HepG2 (cell line): ENCODE measurements around the gene H19. TPM values are rescaled to one million over a fixed set of nuclear protein-coding genes. Genes with fewer than 3 reads are reported as not detected.

ENCODE experiments used
- ATAC-seq: fragments of 200-7000 bp; cut with Tn5 transposase; 3 replicates; pipeline ENCODE4 v1.9.1; 2020; ENCODE audit warnings: mild to moderate bottlenecking, moderate library complexity
- BruUV-seq: library from RNA; stranded (reverse); fragments of 400-500 nt; replicated peaks from 2 replicates; lab custom pipeline; 2021; lab: Mats Ljungman, UMichigan
- CTCF ChIA-PET: fragments of 300-600 bp; formaldehyde crosslinking; extraction: SDS; loops from one replicate; lab custom pipeline; 2021; ENCODE audit warnings: low total read pairs, inconsistent platforms, low intra/inter-chr PET ratio; lab: Yijun Ruan, JAX
- POLR2A ChIA-PET: fragments of 350-600 bp; sonication (Branson Sonifier 250); formaldehyde crosslinking; loops from one replicate; lab custom pipeline; 2020; ENCODE audit warnings: antibody characterized with exemption, inconsistent platforms; lab: Yijun Ruan, JAX
- DNase-seq: peaks from one replicate; pipeline ENCODE4 v3.0.0-alpha.2; 2015; ENCODE audit warnings: low spot score
- FAIRE-seq: peaks from 3 replicates; lab custom pipeline; 2011; peaks lifted over from hg19 to GRCh38; lab: Jason Lieb, UNC
- H2AFZ ChIP-seq: one replicate; pipeline ENCODE4 v1.6.1; 2011; ENCODE audit warnings: low read length, inconsistent platforms
- H3K27ac ChIP-seq: fragments of 300-600 bp; 3 replicates; pipeline ENCODE4 v1.8.0; 2011; ENCODE audit warnings: mixed run types, mild to moderate bottlenecking, mixed read lengths, low read length, inconsistent platforms; ENCODE audit not compliant: insufficient read depth; ENCODE audit errors: extremely low read length
- H3K27me3 ChIP-seq, 2 experiments: fragments of 200-600 bp in 1 of 2; 2 replicates in 1 of 2; 3 replicates in 1 of 2; pipeline versions ENCODE4 v1.6.0 to v1.8.0; 2011; ENCODE audit warnings: low read length in 2 of 2, mild to moderate bottlenecking in 2 of 2, moderate library complexity in 2 of 2, inconsistent platforms in 1 of 2; ENCODE audit not compliant: insufficient read depth in 2 of 2, control insufficient read depth in 1 of 2
- H3K36me3 ChIP-seq, 2 experiments: fragments of 200-600 bp in 1 of 2; replicated peaks in 1 of 2; 2 replicates in 1 of 2; 3 replicates in 1 of 2; pipeline versions ENCODE4 v1.5.1 to v1.8.0; 2011; ENCODE audit warnings: low read length in 2 of 2, inconsistent platforms in 1 of 2; ENCODE audit not compliant: insufficient read depth in 2 of 2, control insufficient read depth in 1 of 2
- H3K4me1 ChIP-seq: 2 replicates; pipeline ENCODE4 v1.5.1; 2012; ENCODE audit warnings: low read length, inconsistent platforms; ENCODE audit not compliant: insufficient read depth
- H3K4me2 ChIP-seq: 2 replicates; pipeline ENCODE4 v1.6.0; 2011; ENCODE audit warnings: low read depth, low read length, inconsistent platforms
- H3K4me3 ChIP-seq, 3 experiments: fragments of 200-600 bp in 1 of 3; sonication (generic), shearing (Covaris generic) in 1 of 3; replicated peaks in 1 of 3; 2 replicates each; pipeline ENCODE4 v1.5.1; 2011 to 2016; ENCODE audit warnings: low read length in 3 of 3, inconsistent platforms in 2 of 3, low read depth in 2 of 3, mild to moderate bottlenecking in 2 of 3, control low read depth in 1 of 3, mixed read lengths in 1 of 3; ENCODE audit not compliant: insufficient read depth in 1 of 3
- H3K79me2 ChIP-seq: one replicate; pipeline ENCODE4 v1.6.1; 2011; ENCODE audit warnings: low read length, inconsistent platforms; ENCODE audit not compliant: insufficient read depth
- H3K9ac ChIP-seq: 2 replicates; pipeline ENCODE4 v1.6.0; 2011; ENCODE audit warnings: mild to moderate bottlenecking, low read depth, low read length, inconsistent platforms; ENCODE audit not compliant: insufficient read depth
- H3K9me3 ChIP-seq: 2 replicates; pipeline ENCODE4 v1.5.1; 2012; ENCODE audit warnings: mild to moderate bottlenecking, low read length
- H4K20me1 ChIP-seq: 2 replicates; pipeline ENCODE4 v1.6.0; 2011; ENCODE audit warnings: inconsistent platforms, mild to moderate bottlenecking, low read length, moderate library complexity; ENCODE audit not compliant: insufficient read depth
- ARHGAP35 ChIP-seq: sonication (generic); formaldehyde crosslinking; IDR thresholded peaks from 2 replicates; pipeline ENCODE4 v1.9.0; 2022; ENCODE audit warnings: mild to moderate bottlenecking, inconsistent platforms, moderate library complexity, missing genetic modification reagents, borderline replicate concordance
- CEBPB ChIP-seq: IDR thresholded peaks from 2 replicates; pipeline ENCODE4 v1.6.1; 2011; ENCODE audit warnings: low read depth, low read length, improper control_type of control experiment, borderline replicate concordance
- ETV5 ChIP-seq: IDR thresholded peaks from 2 replicates; pipeline ENCODE4 v1.6.1; 2018; ENCODE audit warnings: missing biosample characterization, missing genetic modification reagents, inconsistent platforms, borderline replicate concordance
- FOSL1 ChIP-seq: sonication (generic); formaldehyde crosslinking; IDR thresholded peaks from 2 replicates; pipeline ENCODE4 v1.9.0; 2021; ENCODE audit warnings: missing genetic modification reagents, borderline replicate concordance
- FOSL2 ChIP-seq: sonication (generic); formaldehyde crosslinking; IDR thresholded peaks from 2 replicates; pipeline ENCODE4 v1.4.0; 2020; ENCODE audit warnings: missing genetic modification reagents
- FOXP1 ChIP-seq, 2 experiments: fragments of 450-650 bp in 1 of 2; IDR thresholded peaks; 2 replicates each; pipeline ENCODE4 v1.6.1; 2017 to 2018; ENCODE audit warnings: antibody characterized with exemption in 1 of 2
- GABPB1 ChIP-seq: IDR thresholded peaks from 2 replicates; pipeline ENCODE4 v1.6.1; 2016; ENCODE audit warnings: mild to moderate bottlenecking, missing genetic modification reagents, moderate library complexity, missing compliant biosample characterization
- HNRNPUL1 ChIP-seq: fragments of 200-400 bp; formaldehyde crosslinking; IDR thresholded peaks from 2 replicates; pipeline ENCODE4 v1.6.1; 2017; ENCODE audit warnings: low read depth, mild to moderate bottlenecking, low read length, moderate library complexity
- HOXA3 ChIP-seq: sonication (generic); formaldehyde crosslinking; IDR thresholded peaks from 2 replicates; pipeline ENCODE4 v1.5.0; 2020; ENCODE audit warnings: missing genetic modification reagents
- HOXA5 ChIP-seq: sonication (generic); formaldehyde crosslinking; IDR thresholded peaks from 2 replicates; pipeline ENCODE4 v1.4.0; 2020; ENCODE audit warnings: missing genetic modification reagents
- KDM2A ChIP-seq: sonication (generic); formaldehyde crosslinking; IDR thresholded peaks from 2 replicates; pipeline ENCODE4 v1.4.0; 2020; ENCODE audit warnings: low read depth, missing genetic modification reagents, borderline replicate concordance
- KLF12 ChIP-seq: sonication (generic); formaldehyde crosslinking; IDR thresholded peaks from 2 replicates; pipeline ENCODE4 v1.4.0; 2020; ENCODE audit warnings: missing genetic modification reagents, borderline replicate concordance
- MEIS1 ChIP-seq: sonication (generic); formaldehyde crosslinking; IDR thresholded peaks from 2 replicates; pipeline ENCODE4 v1.9.0; 2021; ENCODE audit warnings: mild to moderate bottlenecking, missing genetic modification reagents, moderate library complexity, borderline replicate concordance
- MLLT10 ChIP-seq: sonication (generic); formaldehyde crosslinking; IDR thresholded peaks from 2 replicates; pipeline ENCODE4 v1.4.0; 2020; ENCODE audit warnings: missing genetic modification reagents
- PHF8 ChIP-seq: sonication (generic); formaldehyde crosslinking; IDR thresholded peaks from 2 replicates; pipeline ENCODE4 v1.5.0; 2020; ENCODE audit warnings: missing genetic modification reagents
- RARA ChIP-seq: IDR thresholded peaks from 2 replicates; pipeline ENCODE4 v1.6.1; 2016; ENCODE audit warnings: missing genetic modification reagents, missing compliant biosample characterization
- SOX13 ChIP-seq, 3 experiments: fragments of 450-650 bp in 1 of 3; sonication (generic) in 1 of 3; formaldehyde crosslinking in 1 of 3; IDR thresholded peaks in 2 of 3; conservative IDR thresholded peaks in 1 of 3; 2 replicates each; pipeline versions ENCODE4 v1.5.0 to v1.6.1; 2016 to 2020; ENCODE audit warnings: antibody characterized with exemption in 1 of 3, mild to moderate bottlenecking in 1 of 3, missing compliant biosample characterization in 1 of 3, missing genetic modification reagents in 1 of 3, moderate library complexity in 1 of 3
- SOX5 ChIP-seq: IDR thresholded peaks from 2 replicates; pipeline ENCODE4 v1.6.1; 2016; ENCODE audit warnings: borderline replicate concordance
- SPEN ChIP-seq: sonication (generic); formaldehyde crosslinking; IDR thresholded peaks from 2 replicates; pipeline ENCODE4 v1.5.1; 2020; ENCODE audit warnings: low read depth, mild to moderate bottlenecking, missing genetic modification reagents
- U2AF1 ChIP-seq: fragments of 200-400 bp; formaldehyde crosslinking; optimal IDR thresholded peaks from 2 replicates; pipeline ENCODE3; 2017; ENCODE audit warnings: mild to moderate bottlenecking, low read depth, low read length
- ZFY ChIP-seq: sonication (generic); formaldehyde crosslinking; IDR thresholded peaks from 2 replicates; pipeline ENCODE4 v1.4.0; 2020; ENCODE audit warnings: missing genetic modification reagents
- ZNF124 ChIP-seq: sonication (generic); formaldehyde crosslinking; IDR thresholded peaks from 2 replicates; pipeline ENCODE4 v1.4.0; 2020; ENCODE audit warnings: missing genetic modification reagents
- ZNF331 ChIP-seq: sonication (generic); formaldehyde crosslinking; IDR thresholded peaks from 2 replicates; pipeline ENCODE4 v1.4.0; 2020; ENCODE audit warnings: missing genetic modification reagents
- ZNF44 ChIP-seq: sonication (generic); formaldehyde crosslinking; IDR thresholded peaks from 2 replicates; pipeline ENCODE4 v1.5.1; 2020; ENCODE audit warnings: mild to moderate bottlenecking, missing genetic modification reagents
- ZNF552 ChIP-seq: sonication (generic); formaldehyde crosslinking; IDR thresholded peaks from 2 replicates; pipeline ENCODE4 v1.9.0; 2022; ENCODE audit warnings: missing genetic modification reagents, mild to moderate bottlenecking, borderline replicate concordance
- WGBS: methylation state at CpG from one replicate; pipeline ENCODE4 v1.1.6; 2017; ENCODE audit warnings: low lambda C conversion rate; 5-methylcytosine and 5-hydroxymethylcytosine counted together
- in situ Hi-C: cut with HindIII; loops from 2 replicates; pipeline ENCODE4 v1.10.0; 2017; ENCODE audit warnings: low pct_unique_long_range_greater_than_20kb; ENCODE audit not compliant: extremely low pct_ligation_motif_present
- intact Hi-C: fragments of 100-400 bp; cut with micrococcal nuclease; formaldehyde crosslinking; loops from one replicate; pipeline ENCODE4 v1.10.0; 2022; ENCODE audit not compliant: unreplicated experiment
- polyA plus RNA-seq, 8 experiments: library from polyadenylated mRNA; depleted of rRNA in 3 of 8; stranded (reverse) in 7 of 8; unstranded in 1 of 8; fragments of >200 nt; fragmentation: Illumina TruSeq in 4 of 8; extraction: Trizol in 4 of 8; gene quantifications; 2 replicates each; pipeline versions ENCODE4 v1.2.1 to v1.2.3, GENCODE V29; 2011 to 2016; ENCODE audit warnings: low read depth in 4 of 8, missing spikeins in 1 of 8, mixed read lengths in 1 of 8; ENCODE audit not compliant: insufficient read depth in 1 of 8
- total RNA-seq, 5 experiments: library from RNA; depleted of rRNA; stranded (reverse); fragments of >200 nt; fragmentation: Illumina TruSeq; extraction: Trizol; gene quantifications; 2 replicates each; pipeline ENCODE4 v1.2.3, GENCODE V29; 2016; ENCODE audit warnings: low read depth in 1 of 5
- TF ChIP-seq, protein P1 (sequence below): sonication (generic); formaldehyde crosslinking; IDR thresholded peaks from 2 replicates; pipeline ENCODE4 v1.4.0; 2020; ENCODE audit warnings: missing genetic modification reagents

H19 gene
- total and polyA plus RNA-seq, 2 of the 13 experiments (the other 11 are each of a cell fraction or from before 2014, with no cell fraction given) = 1.2 to 2.4 TPM

DNA sequence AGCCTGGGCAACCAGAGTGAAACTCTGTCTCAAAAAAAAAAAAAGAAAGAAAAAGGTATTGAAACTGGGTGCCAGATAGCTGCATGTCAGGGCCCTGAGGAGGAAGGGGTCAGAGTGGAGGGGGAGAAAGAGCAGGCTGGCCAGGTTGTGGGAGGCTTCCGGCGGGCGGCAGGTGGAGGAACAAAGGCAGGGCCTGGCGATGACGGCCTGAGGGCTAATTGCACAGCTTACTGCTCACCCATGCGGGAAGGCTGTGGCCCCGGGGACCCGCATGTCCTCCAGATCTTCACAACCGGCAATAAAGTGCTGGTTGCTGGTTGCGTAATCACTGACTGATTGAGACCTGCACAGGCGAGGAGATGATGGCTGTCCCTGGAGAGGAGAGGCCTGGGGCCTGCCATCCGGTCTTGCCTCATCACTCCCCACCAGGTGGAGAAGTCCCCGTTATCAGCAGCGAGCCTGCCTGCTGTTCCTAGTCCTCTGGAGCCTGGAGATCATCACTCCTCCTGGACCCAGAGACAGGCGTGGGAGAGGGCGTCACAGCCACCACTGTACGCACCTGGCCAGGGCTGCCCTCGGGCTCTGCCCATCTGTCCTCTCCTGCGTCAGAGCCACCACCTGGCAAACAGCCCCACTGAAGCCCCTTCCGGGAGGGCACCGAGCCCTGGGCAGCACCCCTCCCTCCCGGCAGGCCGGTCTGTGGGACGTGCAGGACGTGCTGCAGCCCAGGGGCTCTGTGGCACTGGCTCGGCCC lies 18.7 kb downstream of the H19 start:
- Histone ChIP-seq H4K20me1 (no peaks in the 10 kb centered on the region), H3K9ac (no peak overlapping the region), H3K4me3 (no peak overlapping the region), H3K4me2 (no peak overlapping the region), H3K36me3 (no peaks in the 10 kb centered on the region), H3K79me2 (no peaks in the 10 kb centered on the region), H2AFZ (no peak overlapping the region), H3K27me3 (no peaks in the 10 kb centered on the region), H3K27ac (no peak overlapping the region), H3K9me3 (no peaks in the 10 kb centered on the region), H3K4me1 (no peaks in the 10 kb centered on the region)
- intact Hi-C loops = no loop called here
- WGBS = no CpG with 5 or more reads among the region's 26 CpGs
- no peak for DNase-seq
- ChIA-PET POLR2A (interaction anchor here (0.8 to 26.2 kb wide), 3 partner anchors 8 to 28 kb away, joined by 3 to 720 read pairs (median 6); no protein-coding TSS in a partner anchor), CTCF (no interaction called here)
- no TSS peak for BruUV-seq
- ATAC-seq = peak; percentile 52
- FAIRE-seq = peak; percentile 98
- in situ Hi-C loops = no loop called here
- TF ChIP-seq ZNF44 = no peak
- TF ChIP-seq GABPB1 (CRISPR knock-in tag) = peak; percentile 55
- TF ChIP-seq ZNF331 (CRISPR knock-in tag) = peak; percentile 33; the same call in 1 of the 2 replicates
- TF ChIP-seq KLF12 (CRISPR knock-in tag) = no peak
- TF ChIP-seq KDM2A = no peak
- no peak for TF ChIP-seq MLLT10 (CRISPR knock-in tag)
- TF ChIP-seq U2AF1 = no peak
- no peak for TF ChIP-seq SOX13 (IDR thresholded peaks at IDR 0.05)
- 0 out of 4 replicates have a peak, but pooled peaks of 1 of the 2 experiments have one; percentile 25 for TF ChIP-seq SOX13 (CRISPR knock-in tag; conservative IDR thresholded peaks at IDR 0.05 in 1 of 2, IDR thresholded peaks at IDR 0.05 in 1 of 2)
- peak; percentile 56; the same call in 1 of the 2 replicates for TF ChIP-seq HOXA3 (CRISPR knock-in tag)
- peak; percentile 70 for TF ChIP-seq CEBPB
- TF ChIP-seq, protein P1, sequence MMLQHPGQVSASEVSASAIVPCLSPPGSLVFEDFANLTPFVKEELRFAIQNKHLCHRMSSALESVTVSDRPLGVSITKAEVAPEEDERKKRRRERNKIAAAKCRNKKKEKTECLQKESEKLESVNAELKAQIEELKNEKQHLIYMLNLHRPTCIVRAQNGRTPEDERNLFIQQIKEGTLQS (CRISPR knock-in tag) = 0 out of 2 replicates have a peak, but pooled peaks have one; percentile 57
- peak; percentile 54; the same call in 1 of the 2 replicates for TF ChIP-seq ZFY (CRISPR knock-in tag)
- TF ChIP-seq HOXA5 (CRISPR knock-in tag) = no peak
- TF ChIP-seq SPEN (CRISPR knock-in tag) = no peak
- TF ChIP-seq RARA = peak; percentile 48; the same call in 1 of the 2 replicates
- TF ChIP-seq MEIS1 = no peak
- no peak for TF ChIP-seq ZNF552 (CRISPR knock-in tag)
- no peak for TF ChIP-seq ZNF124 (CRISPR knock-in tag)
- TF ChIP-seq HNRNPUL1 = no peak
- TF ChIP-seq FOSL2 (CRISPR knock-in tag) = peak; percentile 51
- TF ChIP-seq SOX5 (CRISPR knock-in tag) = peak; percentile 30; the same call in 1 of the 2 replicates
- TF ChIP-seq ETV5 (CRISPR knock-in tag) = peak; percentile 71
- TF ChIP-seq FOXP1 (IDR thresholded peaks at IDR 0.05) = no peak
- TF ChIP-seq FOXP1 (CRISPR knock-in tag; IDR thresholded peaks at IDR 0.05) = no peak
- no peak for TF ChIP-seq FOSL1 (CRISPR knock-in tag)
- no peak for TF ChIP-seq PHF8 (CRISPR knock-in tag)
- TF ChIP-seq ARHGAP35 (CRISPR knock-in tag) = no peak
